GM23338 (cell line): ENCODE data around the gene LDLRAD3. TPM values are rescaled to one million over a fixed set of nuclear protein-coding genes. Genes with fewer than 3 reads are reported as not detected.

Experiments
- ATAC-seq: fragments of 200-7000 bp; cut with Tn5 transposase; 3 replicates; pipeline ENCODE4 v1.9.1; 2020
- DNase-seq: peaks from one replicate; pipeline ENCODE4 v3.0.0-alpha.2; 2015; ENCODE audit warnings: low spot score
- H2AFZ ChIP-seq: fragments of 200-600 bp; sonication (generic); 2 replicates; pipeline ENCODE4 v1.8.0; 2016; ENCODE audit warnings: antibody characterized with exemption, mild to moderate bottlenecking, moderate library complexity
- H3F3A ChIP-seq: fragments of 200-600 bp; sonication (generic); replicated peaks from 2 replicates; pipeline ENCODE4 v1.8.0; 2017; ENCODE audit warnings: antibody characterized with exemption, mixed run types, low read depth
- H3K27ac ChIP-seq: fragments of 200-600 bp; sonication (generic); 2 replicates; pipeline ENCODE4 v1.6.1; 2016; ENCODE audit warnings: low read depth
- H3K27me3 ChIP-seq: fragments of 200-600 bp; sonication (generic); 2 replicates; pipeline ENCODE4 v1.8.0; 2016; ENCODE audit warnings: mild to moderate bottlenecking, mixed run types, moderate library complexity; ENCODE audit not compliant: insufficient read depth
- H3K36me3 ChIP-seq: fragments of 200-600 bp; sonication (generic); 2 replicates; pipeline ENCODE4 v1.8.0; 2016; ENCODE audit warnings: mild to moderate bottlenecking; ENCODE audit not compliant: insufficient read depth
- H3K4me1 ChIP-seq: fragments of 200-600 bp; sonication (generic); 2 replicates; pipeline ENCODE4 v1.8.0; 2016; ENCODE audit warnings: mild to moderate bottlenecking, moderate library complexity; ENCODE audit not compliant: insufficient read depth
- H3K4me2 ChIP-seq: fragments of 200-600 bp; sonication (generic); 2 replicates; pipeline ENCODE4 v1.7.1; 2017; ENCODE audit warnings: mixed run types
- H3K4me3 ChIP-seq: fragments of 200-600 bp; sonication (generic); 2 replicates; pipeline ENCODE4 v1.6.1; 2016; ENCODE audit warnings: mixed run types
- H3K79me2 ChIP-seq: fragments of 200-600 bp; sonication (generic); replicated peaks from 2 replicates; pipeline ENCODE4 v1.8.0; 2017; ENCODE audit warnings: mild to moderate bottlenecking; ENCODE audit not compliant: insufficient read depth
- H3K9me2 ChIP-seq: fragments of 200-600 bp; sonication (generic); 2 replicates; pipeline ENCODE4 v1.8.0; 2017; ENCODE audit not compliant: insufficient read depth
- H4K20me1 ChIP-seq: fragments of 200-600 bp; sonication (generic); replicated peaks from 2 replicates; pipeline ENCODE4 v1.8.0; 2017; ENCODE audit warnings: mild to moderate bottlenecking; ENCODE audit not compliant: insufficient read depth
- H3K27ac Mint-ChIP-seq: 2 replicates; pipeline ENCODE4 v1.8.0; 2020; ENCODE audit warnings: inconsistent platforms, mild to moderate bottlenecking, moderate library complexity, mixed read lengths
- H3K27me3 Mint-ChIP-seq: 3 replicates; pipeline ENCODE4 v1.8.0; 2022; ENCODE audit warnings: low read depth, mild to moderate bottlenecking, moderate library complexity, mixed read lengths, inconsistent platforms; ENCODE audit not compliant: insufficient read depth, poor library complexity
- H3K36me3 Mint-ChIP-seq: 3 replicates; pipeline ENCODE4 v1.8.0; 2021; ENCODE audit warnings: low read depth, mild to moderate bottlenecking, inconsistent platforms, moderate library complexity, mixed read lengths
- H3K4me1 Mint-ChIP-seq: 3 replicates; pipeline ENCODE4 v1.8.0; 2020; ENCODE audit warnings: mild to moderate bottlenecking, inconsistent platforms, mixed read lengths
- H3K4me3 Mint-ChIP-seq: 3 replicates; pipeline ENCODE4 v1.8.0; 2021; ENCODE audit warnings: moderate library complexity, mild to moderate bottlenecking, inconsistent platforms, mixed read lengths
- H3K9me3 Mint-ChIP-seq: 3 replicates; pipeline ENCODE4 v1.8.0; 2020; ENCODE audit warnings: moderate library complexity, mild to moderate bottlenecking, inconsistent platforms, mixed read lengths
- CREB1 ChIP-seq: fragments of 250-450 bp; sonication (Bioruptor Pico); IDR thresholded peaks from 2 replicates; pipeline ENCODE4 v1.5.0; 2020; ENCODE audit warnings: low read depth, mild to moderate bottlenecking, moderate library complexity
- CTCF ChIP-seq, 2 experiments: fragments of 200-600 bp in 1 of 2; sonication (generic) in 1 of 2; conservative IDR thresholded peaks; 2 replicates each; pipeline versions ENCODE4 v1.5.1 to v1.6.1; 2016 to 2017; ENCODE audit warnings: antibody characterized with exemption in 2 of 2, low read depth in 2 of 2, mild to moderate bottlenecking in 2 of 2, moderate library complexity in 1 of 2
- ETS1 ChIP-seq: IDR thresholded peaks from 2 replicates; pipeline ENCODE4 v1.6.1; 2016; ENCODE audit warnings: antibody characterized with exemption
- EZH2 ChIP-seq: fragments of 200-600 bp; sonication (generic); IDR thresholded peaks from one replicate; pipeline ENCODE4 v1.8.0; 2017; ENCODE audit warnings: antibody characterized with exemption, mild to moderate bottlenecking, low read depth; ENCODE audit not compliant: unreplicated experiment
- JUNB ChIP-seq: IDR thresholded peaks from one replicate; pipeline ENCODE4 v1.6.1; 2016; ENCODE audit warnings: antibody characterized with exemption; ENCODE audit not compliant: unreplicated experiment
- NANOG ChIP-seq: IDR thresholded peaks from 2 replicates; pipeline ENCODE4 v1.6.1; 2016; ENCODE audit warnings: antibody characterized with exemption, borderline replicate concordance
- POLR2AphosphoS5 ChIP-seq: IDR thresholded peaks from 2 replicates; pipeline ENCODE4 v1.6.1; 2016; ENCODE audit warnings: antibody characterized with exemption, low read depth
- STAT1 ChIP-seq: IDR thresholded peaks from one replicate; pipeline ENCODE4 v1.6.1; 2016; ENCODE audit warnings: antibody characterized with exemption; ENCODE audit not compliant: unreplicated experiment
- ZNF114 ChIP-seq: fragments of 250-450 bp; sonication (Bioruptor Pico); IDR thresholded peaks from 2 replicates; pipeline ENCODE4 v1.5.0; 2020; ENCODE audit warnings: mild to moderate bottlenecking, moderate library complexity
- ZNF331 ChIP-seq: fragments of 250-450 bp; sonication (Bioruptor Pico); IDR thresholded peaks from 2 replicates; pipeline ENCODE4 v1.5.0; 2020; ENCODE audit warnings: low read depth, mild to moderate bottlenecking, moderate library complexity
- long read RNA-seq: library from polyadenylated mRNA; unstranded; transcript quantifications from one replicate; pipeline ENCODE4 v2.0.0, GENCODE V29; 2020; ENCODE audit not compliant: unreplicated experiment
- polyA plus RNA-seq: library from polyadenylated mRNA; unstranded; fragments of >200 nt; fragmentation: Nextera tagmentation; extraction: Ambion mirVana; gene quantifications from 2 replicates; pipeline ENCODE4 v1.2.1, GENCODE V29; 2016
- total RNA-seq: library from RNA; depleted of rRNA; stranded (reverse); fragments of >200 nt; shearing (Covaris generic); gene quantifications from 2 replicates; pipeline ENCODE4 v1.2.3, GENCODE V29; 2014; rRNA removed

The LDLRAD3 gene
- total RNA-seq = 13.4 and 19.4 TPM in 2 replicates
- polyA plus RNA-seq = 8.5 TPM in 2 replicates
- long read RNA-seq, partial matches to known transcripts = 0 of 2 reads
- long read RNA-seq, other reads (novel, unspliced or antisense) = 2 of 2 reads

GRCh38 chr11:35943713-35944502 lies at the start of gene LDLRAD3:
Gene LDLRAD3 (plus strand): TSS chr11:35944062. CDS start chr11:35944099, 37 bp downstream.
- peaks cover 47% of the 10 kb centered on the region for H3K79me2 ChIP-seq
- H3K36me3 ChIP-seq = no peaks in the 10 kb centered on the region
- H3F3A ChIP-seq = no peaks in the 10 kb centered on the region
- no peaks in the 10 kb centered on the region for H3K9me2 ChIP-seq
- H2AFZ ChIP-seq = peak within 1 kb of the TSS; percentile 94
- H4K20me1 ChIP-seq = peaks cover 35% of the 10 kb centered on the region
- H3K27ac ChIP-seq = 0 out of 2 replicates have a peak within 1 kb of the TSS, but pooled peaks have one; percentile 46
- Mint-ChIP-seq H3K4me1 (peaks cover 48% of the 10 kb centered on the region), H3K4me3 (peak within 1 kb of the TSS; percentile 93), H3K9me3 (no peaks in the 10 kb centered on the region; the same call in 1 of the 3 replicates), H3K36me3 (no peaks in the 10 kb centered on the region; the same call in 2 of the 3 replicates), H3K27ac (peak within 1 kb of the TSS; percentile 89), H3K27me3 (peaks cover 18% of the 10 kb centered on the region)
- H3K4me3 ChIP-seq = peak within 1 kb of the TSS; percentile 82
- H3K4me2 ChIP-seq = peak within 1 kb of the TSS; percentile 98
- H3K4me1 ChIP-seq = peaks cover 46% of the 10 kb centered on the region
- ATAC-seq = peak; percentile 81
- peak; percentile 85 for DNase-seq
- peaks cover 27% of the 10 kb centered on the region for H3K27me3 ChIP-seq
- peak; percentile 57; the same call in 1 of the 2 replicates for TF ChIP-seq POLR2AphosphoS5
- no peak for TF ChIP-seq CTCF (conservative IDR thresholded peaks at IDR 0.05; ENCODE audit: low read depth in 2 of 2)
- TF ChIP-seq ZNF114 (CRISPR knock-in tag) = no peak
- no peak for TF ChIP-seq CREB1

- H3K4me1 Mint-ChIP-seq = peaks cover 11% of the 10 kb centered on the region; the same call in 2 of the 3 replicates
- H3K36me3 Mint-ChIP-seq = peaks cover 4% of the 10 kb centered on the region; the same call in 1 of the 3 replicates
- Histone ChIP-seq H3K79me2 (no peaks in the 10 kb centered on the region), H3K4me2 (no peak overlapping the region), H3F3A (no peaks in the 10 kb centered on the region), H4K20me1 (no peaks in the 10 kb centered on the region), H3K27me3 (no peaks in the 10 kb centered on the region), H2AFZ (no peak overlapping the region), H3K27ac (no peak overlapping the region), H3K4me1 (no peaks in the 10 kb centered on the region), H3K36me3 (no peaks in the 10 kb centered on the region), H3K4me3 (no peak overlapping the region), H3K9me2 (peaks cover 7% of the 10 kb centered on the region; the same call in 1 of the 2 replicates)
- peaks cover 15% of the 10 kb centered on the region for H3K9me3 Mint-ChIP-seq
- H3K27ac Mint-ChIP-seq = no peak overlapping the region
- TF ChIP-seq NANOG = no peak
- no peak for TF ChIP-seq ZNF331
- no peak for TF ChIP-seq CREB1
- no peak for TF ChIP-seq ZNF114 (CRISPR knock-in tag)
- ATAC-seq (no peak), DNase-seq (no peak)
- H3K27me3 Mint-ChIP-seq = peaks cover 2% of the 10 kb centered on the region
- H3K4me3 Mint-ChIP-seq = no peak overlapping the region
Measured at GRCh38 chr11:35897019-35897418, 46.8 kb upstream of the LDLRAD3 start.

GRCh38 chr11:35902961-35903360 lies 40.9 kb upstream of the LDLRAD3 start:
- H3K4me2 ChIP-seq = no peak overlapping the region
- Mint-ChIP-seq H3K27me3 (peaks cover 10% of the 10 kb centered on the region), H3K9me3 (peaks cover 37% of the 10 kb centered on the region), H3K27ac (no peak overlapping the region), H3K36me3 (peaks cover 25% of the 10 kb centered on the region; the same call in 2 of the 3 replicates), H3K4me1 (no peaks in the 10 kb centered on the region), H3K4me3 (no peak overlapping the region)
- H3K9me2 ChIP-seq = no peaks in the 10 kb centered on the region; the same call in 1 of the 2 replicates
- H3K27ac ChIP-seq = no peak overlapping the region
- H3K4me3 ChIP-seq = no peak overlapping the region; the same call in 1 of the 2 replicates
- ATAC-seq (no peak), DNase-seq (no peak)
- no peaks in the 10 kb centered on the region for H3K79me2 ChIP-seq
- H3K4me1 ChIP-seq = no peaks in the 10 kb centered on the region
- H4K20me1 ChIP-seq = no peaks in the 10 kb centered on the region
- H3F3A ChIP-seq = no peaks in the 10 kb centered on the region
- H3K27me3 ChIP-seq = no peaks in the 10 kb centered on the region
- H3K36me3 ChIP-seq = no peaks in the 10 kb centered on the region
- no peak overlapping the region for H2AFZ ChIP-seq
- TF ChIP-seq CTCF (conservative IDR thresholded peaks at IDR 0.05; ENCODE audit: low read depth in 2 of 2) (no peak), ZNF114 (CRISPR knock-in tag) (no peak), STAT1 (no peak), JUNB (no peak), CREB1 (no peak), POLR2AphosphoS5 (no peak), EZH2 (no peak), ETS1 (no peak), NANOG (no peak)
